Panc1 (cell line): Measurements from ENCODE around the gene CDO1. TPM values are rescaled to one million over a fixed set of nuclear protein-coding genes. Genes with fewer than 3 reads are reported as not detected.

Experiments used
- ATAC-seq: fragments of 200-7000 bp; cut with Tn5 transposase; 2 replicates; pipeline ENCODE4 v1.9.1; 2020; ENCODE audit warnings: mild to moderate bottlenecking, moderate library complexity
- BruUV-seq: library from RNA; stranded (reverse); fragments of 400-500 nt; replicated peaks from 2 replicates; lab custom pipeline; 2021; lab: Mats Ljungman, UMichigan
- CTCF ChIA-PET: fragments of 300-600 bp; sonication (Branson Sonifier 250); formaldehyde crosslinking; loops from one replicate; lab custom pipeline; 2022; ENCODE audit warnings: antibody characterized with exemption; lab: Charles Lee
- POLR2A ChIA-PET: fragments of 300-600 bp; sonication (Branson Sonifier 250); formaldehyde crosslinking; loops from one replicate; lab custom pipeline; 2022; ENCODE audit warnings: antibody characterized with exemption; lab: Charles Lee
- DNase-seq: peaks from one replicate; pipeline ENCODE4 v3.0.0-alpha.2; 2010; ENCODE audit warnings: low read depth, low spot score
- H3K27ac ChIP-seq: 2 replicates; pipeline ENCODE4 v1.5.1; 2011; ENCODE audit warnings: mild to moderate bottlenecking, low read length, inconsistent platforms
- H3K27me3 ChIP-seq: fragments of 200-500 bp; sonication (Bioruptor generic); 2 replicates; pipeline ENCODE4 v1.6.0; 2014; ENCODE audit warnings: low read length, inconsistent platforms; ENCODE audit not compliant: control insufficient read depth, insufficient read depth
- H3K36me3 ChIP-seq: fragments of 200-500 bp; sonication (Bioruptor generic); 2 replicates; pipeline ENCODE4 v1.5.1; 2014; ENCODE audit warnings: inconsistent platforms, mild to moderate bottlenecking, low read length, moderate library complexity; ENCODE audit not compliant: control insufficient read depth, insufficient read depth
- H3K4me1 ChIP-seq: 2 replicates; pipeline ENCODE4 v1.5.1; 2011; ENCODE audit warnings: inconsistent platforms, mild to moderate bottlenecking, low read length, moderate library complexity; ENCODE audit not compliant: control insufficient read depth, insufficient read depth
- H3K4me3 ChIP-seq, 2 experiments: 2 replicates each; pipeline ENCODE4 v1.5.1; 2011 to 2012; ENCODE audit warnings: low read depth in 2 of 2, low read length in 2 of 2, mild to moderate bottlenecking in 2 of 2, inconsistent platforms in 1 of 2, moderate library complexity in 1 of 2
- H3K9me3 ChIP-seq: fragments of 200-500 bp; sonication (Bioruptor generic); 2 replicates; pipeline ENCODE4 v1.5.1; 2014; ENCODE audit warnings: low read depth, mild to moderate bottlenecking, inconsistent platforms, low read length, moderate library complexity; ENCODE audit not compliant: control insufficient read depth, insufficient read depth
- CTCF ChIP-seq: fragments of 450-650 bp; IDR thresholded peaks from 2 replicates; pipeline ENCODE4 v1.5.1; 2017; ENCODE audit warnings: mild to moderate bottlenecking
- POLR2AphosphoS5 ChIP-seq: IDR thresholded peaks from 2 replicates; pipeline ENCODE4 v1.6.1; 2012; ENCODE audit warnings: mild to moderate bottlenecking, low read depth, low read length, moderate library complexity
- SIN3A ChIP-seq: IDR thresholded peaks from 2 replicates; pipeline ENCODE4 v1.6.1; 2012; ENCODE audit warnings: low read depth, mild to moderate bottlenecking, low read length, moderate library complexity, borderline replicate concordance; ENCODE audit not compliant: insufficient read depth
- TCF7L2 ChIP-seq: IDR thresholded peaks from 2 replicates; pipeline ENCODE4 v1.6.1; 2011; ENCODE audit warnings: mild to moderate bottlenecking, low read depth, low read length, inconsistent platforms
- in situ Hi-C: cut with HindIII; loops from 2 replicates; pipeline ENCODE4 v1.10.0; 2016; ENCODE audit warnings: low sequenced_read_pairs, low pct_unique_long_range_greater_than_20kb
- intact Hi-C: fragments of 100-400 bp; cut with micrococcal nuclease; formaldehyde crosslinking; loops from one replicate; pipeline ENCODE4 v1.10.0; 2022; ENCODE audit not compliant: unreplicated experiment
- total RNA-seq: library from RNA; stranded (reverse); gene quantifications from one replicate; pipeline ENCODE4 v1.2.1, GENCODE V29; 2021; ENCODE audit not compliant: unreplicated experiment
- TF ChIP-seq, protein P1 (sequence below), 2 experiments: IDR thresholded peaks; 2 replicates each; pipeline ENCODE4 v1.6.1; 2011 to 2012; ENCODE audit warnings: low read depth in 2 of 2, control low read depth in 1 of 2, low read length in 1 of 2, mild to moderate bottlenecking in 1 of 2, moderate library complexity in 1 of 2; ENCODE audit not compliant: insufficient read depth in 1 of 2

CDO1 gene
- total RNA-seq, 1 experiment from 2014 or later = not detected

DNA sequence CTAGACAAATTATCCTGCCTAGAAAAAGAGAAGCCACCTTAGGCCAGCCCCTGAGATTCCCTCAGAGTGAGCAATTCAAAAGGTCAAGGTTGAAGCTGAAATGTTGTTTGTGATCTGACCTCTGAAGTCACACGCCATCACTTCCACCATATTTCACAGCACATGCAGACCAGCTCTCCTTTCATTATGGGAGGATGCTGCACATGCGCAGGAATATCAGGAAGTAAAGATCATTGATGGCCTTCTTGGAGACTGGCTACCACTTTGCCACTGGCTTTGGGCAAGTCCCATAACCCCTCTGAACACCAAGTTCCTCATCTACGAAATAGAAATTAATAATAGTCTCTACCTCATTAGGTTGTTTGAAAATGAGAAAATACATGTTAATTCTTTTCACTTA, 39.5 kb downstream of the CDO1 start:
- in situ Hi-C loops (no loop called here), intact Hi-C loops (no loop called here)
- H3K4me1 ChIP-seq = no peaks in the 10 kb centered on the region
- no peak overlapping the region for H3K27ac ChIP-seq
- H3K27me3 ChIP-seq = peaks cover 7% of the 10 kb centered on the region; the same call in 1 of the 2 replicates
- no TSS peak for BruUV-seq
- CTCF ChIA-PET = no interaction called here
- POLR2A ChIA-PET = no interaction called here
- H3K4me3 ChIP-seq = no peak overlapping the region
- ATAC-seq (no peak), DNase-seq (no peak)
- H3K36me3 ChIP-seq = no peaks in the 10 kb centered on the region
- no peaks in the 10 kb centered on the region for H3K9me3 ChIP-seq
- TF ChIP-seq, protein P1, sequence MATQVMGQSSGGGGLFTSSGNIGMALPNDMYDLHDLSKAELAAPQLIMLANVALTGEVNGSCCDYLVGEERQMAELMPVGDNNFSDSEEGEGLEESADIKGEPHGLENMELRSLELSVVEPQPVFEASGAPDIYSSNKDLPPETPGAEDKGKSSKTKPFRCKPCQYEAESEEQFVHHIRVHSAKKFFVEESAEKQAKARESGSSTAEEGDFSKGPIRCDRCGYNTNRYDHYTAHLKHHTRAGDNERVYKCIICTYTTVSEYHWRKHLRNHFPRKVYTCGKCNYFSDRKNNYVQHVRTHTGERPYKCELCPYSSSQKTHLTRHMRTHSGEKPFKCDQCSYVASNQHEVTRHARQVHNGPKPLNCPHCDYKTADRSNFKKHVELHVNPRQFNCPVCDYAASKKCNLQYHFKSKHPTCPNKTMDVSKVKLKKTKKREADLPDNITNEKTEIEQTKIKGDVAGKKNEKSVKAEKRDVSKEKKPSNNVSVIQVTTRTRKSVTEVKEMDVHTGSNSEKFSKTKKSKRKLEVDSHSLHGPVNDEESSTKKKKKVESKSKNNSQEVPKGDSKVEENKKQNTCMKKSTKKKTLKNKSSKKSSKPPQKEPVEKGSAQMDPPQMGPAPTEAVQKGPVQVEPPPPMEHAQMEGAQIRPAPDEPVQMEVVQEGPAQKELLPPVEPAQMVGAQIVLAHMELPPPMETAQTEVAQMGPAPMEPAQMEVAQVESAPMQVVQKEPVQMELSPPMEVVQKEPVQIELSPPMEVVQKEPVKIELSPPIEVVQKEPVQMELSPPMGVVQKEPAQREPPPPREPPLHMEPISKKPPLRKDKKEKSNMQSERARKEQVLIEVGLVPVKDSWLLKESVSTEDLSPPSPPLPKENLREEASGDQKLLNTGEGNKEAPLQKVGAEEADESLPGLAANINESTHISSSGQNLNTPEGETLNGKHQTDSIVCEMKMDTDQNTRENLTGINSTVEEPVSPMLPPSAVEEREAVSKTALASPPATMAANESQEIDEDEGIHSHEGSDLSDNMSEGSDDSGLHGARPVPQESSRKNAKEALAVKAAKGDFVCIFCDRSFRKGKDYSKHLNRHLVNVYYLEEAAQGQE (IDR thresholded peaks at IDR 0.05; ENCODE audit: insufficient read depth in 1 of 2, low read depth in 2 of 2, low read length in 1 of 2) = no peak
- no peak for TF ChIP-seq SIN3A
- TF ChIP-seq TCF7L2 = no peak
- no peak for TF ChIP-seq CTCF
- TF ChIP-seq POLR2AphosphoS5 = no peak

- Histone ChIP-seq H3K4me1 (no peaks in the 10 kb centered on the region), H3K4me3 (no peak overlapping the region), H3K27me3 (0 out of 2 replicates have a peak, but pooled peaks cover 5% of the 10 kb centered on the region), H3K36me3 (no peaks in the 10 kb centered on the region), H3K27ac (no peak overlapping the region), H3K9me3 (no peaks in the 10 kb centered on the region)
- ChIA-PET POLR2A (no interaction called here), CTCF (no interaction called here)
- no TSS peak for BruUV-seq
- no peak for DNase-seq
- ATAC-seq = no peak
- in situ Hi-C loops = no loop called here
- TF ChIP-seq SIN3A (no peak), TCF7L2 (no peak), CTCF (no peak), POLR2AphosphoS5 (no peak)
- TF ChIP-seq, protein P1 (IDR thresholded peaks at IDR 0.05; ENCODE audit: insufficient read depth in 1 of 2, low read depth in 2 of 2, low read length in 1 of 2) = no peak
- intact Hi-C loops = no loop called here
Measured at GRCh38 chr5:115775999-115776398, 40.5 kb downstream of the CDO1 start.
